PC-3 (cell line): ENCODE results near the gene ASTN2. TPM values are rescaled to one million over a fixed set of nuclear protein-coding genes. Genes with fewer than 3 reads are reported as not detected.

Experiments used
- ATAC-seq: fragments of 200-7000 bp; cut with Tn5 transposase; 2 replicates; pipeline ENCODE4 v1.9.1; 2020; ENCODE audit warnings: mild to moderate bottlenecking, moderate library complexity
- BruUV-seq: library from RNA; stranded (reverse); fragments of 400-500 nt; replicated peaks from 2 replicates; lab custom pipeline; 2021; lab: Mats Ljungman, UMichigan
- CTCF ChIA-PET: fragments of 300-600 bp; sonication (Branson Sonifier 250); formaldehyde crosslinking; loops from one replicate; lab custom pipeline; 2022; ENCODE audit warnings: antibody characterized with exemption; lab: Charles Lee
- POLR2A ChIA-PET: fragments of 300-600 bp; sonication (Branson Sonifier 250); formaldehyde crosslinking; loops from one replicate; lab custom pipeline; 2022; ENCODE audit warnings: antibody characterized with exemption; ENCODE audit not compliant: unreplicated experiment; lab: Charles Lee
- DNase-seq: peaks from one replicate; pipeline ENCODE4 v3.0.0-alpha.2; 2015
- H2AFZ ChIP-seq: fragments of 300-600 bp; sonication (generic); 2 replicates; pipeline ENCODE4 v1.6.0; 2016; ENCODE audit warnings: antibody characterized with exemption, low read length
- H3F3A ChIP-seq: fragments of 300-600 bp; sonication (generic); one replicate; pipeline ENCODE4 v1.6.0; 2017; ENCODE audit warnings: antibody characterized with exemption, low read length, control low read depth, mild to moderate bottlenecking; ENCODE audit not compliant: unreplicated experiment
- H3K27ac ChIP-seq: fragments of 300-600 bp; sonication (generic); 2 replicates; pipeline ENCODE4 v1.5.1; 2016; ENCODE audit warnings: mild to moderate bottlenecking, low read length
- H3K27me3 ChIP-seq: fragments of 300-600 bp; sonication (generic); 2 replicates; pipeline ENCODE4 v1.6.1; 2016; ENCODE audit warnings: low read length, mixed read lengths
- H3K36me3 ChIP-seq: fragments of 300-600 bp; sonication (generic); 2 replicates; pipeline ENCODE4 v1.6.1; 2016; ENCODE audit warnings: low read depth, mixed run types, low read length, mixed read lengths
- H3K4me1 ChIP-seq: fragments of 300-600 bp; sonication (generic); 2 replicates; pipeline ENCODE4 v1.5.1; 2016; ENCODE audit warnings: low read length; ENCODE audit not compliant: insufficient read depth
- H3K4me2 ChIP-seq: fragments of 300-600 bp; sonication (generic); 2 replicates; pipeline ENCODE4 v1.6.0; 2016; ENCODE audit warnings: low read length
- H3K4me3 ChIP-seq: fragments of 300-600 bp; sonication (generic); 2 replicates; pipeline ENCODE4 v1.5.1; 2016; ENCODE audit warnings: mild to moderate bottlenecking, low read length, mixed read lengths
- H3K79me2 ChIP-seq: fragments of 300-600 bp; sonication (generic); 2 replicates; pipeline ENCODE4 v1.6.1; 2017; ENCODE audit warnings: low read length, mixed read lengths
- H3K9ac ChIP-seq: fragments of 300-600 bp; sonication (generic); 2 replicates; pipeline ENCODE4 v1.6.0; 2016; ENCODE audit warnings: mild to moderate bottlenecking, low read length
- H3K9me2 ChIP-seq: fragments of 300-600 bp; sonication (generic); replicated peaks from 2 replicates; pipeline ENCODE4 v1.6.1; 2016; ENCODE audit warnings: mixed run types, low read length, mixed read lengths
- H3K9me3 ChIP-seq: fragments of 300-600 bp; sonication (generic); 2 replicates; pipeline ENCODE4 v1.6.1; 2016; ENCODE audit warnings: low read length, mixed read lengths
- H4K20me1 ChIP-seq: fragments of 300-600 bp; sonication (generic); 2 replicates; pipeline ENCODE4 v1.6.1; 2016; ENCODE audit warnings: low read length, mixed read lengths
- EZH2 ChIP-seq: fragments of 300-600 bp; sonication (generic); IDR thresholded peaks from one replicate; pipeline ENCODE4 v1.6.1; 2017; ENCODE audit warnings: antibody characterized with exemption, mild to moderate bottlenecking, low read length; ENCODE audit not compliant: unreplicated experiment
- EZH2phosphoT487 ChIP-seq: fragments of 300-600 bp; sonication (generic); IDR thresholded peaks from 2 replicates; pipeline ENCODE4 v1.6.1; 2018; ENCODE audit warnings: mild to moderate bottlenecking, antibody characterized with exemption, low read length, borderline replicate concordance
- intact Hi-C: fragments of 100-400 bp; cut with micrococcal nuclease; formaldehyde crosslinking; loops from 2 replicates; pipeline ENCODE4 v1.9.0; 2023
- total RNA-seq: library from RNA; depleted of rRNA; stranded (reverse); fragments of >200 nt; gene quantifications from 2 replicates; pipeline ENCODE4 v1.2.3, GENCODE V29; 2014
- TF ChIP-seq, protein P1 (sequence below): fragments of 300-600 bp; sonication (generic); conservative IDR thresholded peaks from 2 replicates; pipeline ENCODE4 v1.5.1; 2017; ENCODE audit warnings: antibody characterized with exemption, low read depth, mild to moderate bottlenecking, low read length

Gene ASTN2
- total RNA-seq, 1 experiment from 2014 or later: 3.5 TPM

DNA sequence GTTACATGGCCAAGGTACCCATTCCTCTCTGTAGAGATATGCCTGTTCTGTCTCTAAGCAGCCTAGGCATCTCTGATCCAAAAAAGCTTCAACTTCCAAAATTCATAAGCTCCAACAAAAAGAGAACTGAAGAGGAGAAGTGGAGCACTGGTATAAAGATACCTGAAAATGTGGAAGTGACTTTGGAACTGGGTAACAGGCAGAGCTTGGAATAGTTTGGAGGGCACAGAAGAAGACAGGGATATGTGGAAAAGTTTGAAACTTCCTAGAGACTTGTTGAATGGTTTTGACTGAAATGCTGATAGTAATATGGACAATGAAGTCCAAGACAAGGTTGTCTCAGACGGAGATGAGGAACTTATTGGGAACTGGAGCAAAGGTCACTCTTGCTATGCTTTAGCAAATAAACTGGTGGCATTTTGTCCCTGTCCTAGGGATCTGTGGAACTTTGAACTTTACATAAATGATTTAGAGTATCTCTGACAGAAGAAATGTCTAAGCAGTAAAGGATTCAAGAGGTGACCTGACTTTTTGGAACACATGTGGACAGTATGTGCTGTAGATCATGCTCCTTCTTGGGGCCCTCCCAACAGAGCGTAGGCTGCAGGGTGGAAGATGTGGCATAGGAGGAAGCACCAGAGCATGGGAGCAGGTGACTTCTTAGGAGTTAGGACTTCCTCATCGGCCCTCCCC is 889.9 kb downstream of the ASTN2 start:
- Histone ChIP-seq H3K27me3 (no peaks in the 10 kb centered on the region), H3K4me2 (no peak overlapping the region), H3K9ac (no peak overlapping the region), H3K4me1 (no peaks in the 10 kb centered on the region), H4K20me1 (no peaks in the 10 kb centered on the region), H3K79me2 (no peaks in the 10 kb centered on the region), H3F3A (no peaks in the 10 kb centered on the region), H3K4me3 (no peak overlapping the region), H2AFZ (no peak overlapping the region), H3K36me3 (no peaks in the 10 kb centered on the region), H3K9me3 (no peaks in the 10 kb centered on the region), H3K27ac (no peak overlapping the region), H3K9me2 (no peaks in the 10 kb centered on the region)
- POLR2A ChIA-PET: interaction anchor here (0.6 kb wide), 1 partner anchor 644 kb away, joined by 3 read pairs; no protein-coding TSS in a partner anchor
- CTCF ChIA-PET: no interaction called here
- no TSS peak for BruUV-seq
- ATAC-seq (no peak), DNase-seq (no peak)
- intact Hi-C loops: no loop called here
- TF ChIP-seq EZH2phosphoT487: no peak
- TF ChIP-seq EZH2: no peak
- TF ChIP-seq, protein P1, sequence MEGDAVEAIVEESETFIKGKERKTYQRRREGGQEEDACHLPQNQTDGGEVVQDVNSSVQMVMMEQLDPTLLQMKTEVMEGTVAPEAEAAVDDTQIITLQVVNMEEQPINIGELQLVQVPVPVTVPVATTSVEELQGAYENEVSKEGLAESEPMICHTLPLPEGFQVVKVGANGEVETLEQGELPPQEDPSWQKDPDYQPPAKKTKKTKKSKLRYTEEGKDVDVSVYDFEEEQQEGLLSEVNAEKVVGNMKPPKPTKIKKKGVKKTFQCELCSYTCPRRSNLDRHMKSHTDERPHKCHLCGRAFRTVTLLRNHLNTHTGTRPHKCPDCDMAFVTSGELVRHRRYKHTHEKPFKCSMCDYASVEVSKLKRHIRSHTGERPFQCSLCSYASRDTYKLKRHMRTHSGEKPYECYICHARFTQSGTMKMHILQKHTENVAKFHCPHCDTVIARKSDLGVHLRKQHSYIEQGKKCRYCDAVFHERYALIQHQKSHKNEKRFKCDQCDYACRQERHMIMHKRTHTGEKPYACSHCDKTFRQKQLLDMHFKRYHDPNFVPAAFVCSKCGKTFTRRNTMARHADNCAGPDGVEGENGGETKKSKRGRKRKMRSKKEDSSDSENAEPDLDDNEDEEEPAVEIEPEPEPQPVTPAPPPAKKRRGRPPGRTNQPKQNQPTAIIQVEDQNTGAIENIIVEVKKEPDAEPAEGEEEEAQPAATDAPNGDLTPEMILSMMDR: no peak

DNA sequence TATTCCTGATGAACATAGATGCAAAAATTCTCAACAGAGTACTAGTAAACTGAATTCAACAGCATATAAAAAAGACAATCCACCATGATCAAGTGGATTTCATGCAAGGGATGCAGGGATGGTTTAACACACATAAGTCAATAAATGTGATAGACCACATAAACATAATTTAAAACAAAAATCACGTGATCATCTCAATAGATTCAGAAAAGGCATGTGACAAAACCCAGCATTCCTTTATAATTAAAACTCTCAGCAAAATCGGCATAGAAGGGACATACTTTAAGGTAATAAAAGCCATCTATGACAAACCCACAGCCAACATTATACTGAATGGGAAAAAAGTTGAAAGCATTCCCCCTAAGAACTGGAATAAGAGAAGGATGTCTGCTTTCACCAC is 894.6 kb downstream of the ASTN2 start:
- CTCF ChIA-PET: no interaction called here
- Histone ChIP-seq H3K27ac (no peak overlapping the region), H3K4me1 (no peaks in the 10 kb centered on the region), H3K36me3 (no peaks in the 10 kb centered on the region), H2AFZ (no peak overlapping the region), H3K9me3 (no peaks in the 10 kb centered on the region), H3K9me2 (no peaks in the 10 kb centered on the region), H4K20me1 (no peaks in the 10 kb centered on the region), H3K9ac (no peak overlapping the region), H3K4me3 (no peak overlapping the region), H3K27me3 (no peaks in the 10 kb centered on the region), H3F3A (no peaks in the 10 kb centered on the region), H3K4me2 (no peak overlapping the region), H3K79me2 (no peaks in the 10 kb centered on the region)
- intact Hi-C loops: no loop called here
- no TSS peak for BruUV-seq
- POLR2A ChIA-PET: no interaction called here
- TF ChIP-seq, protein P1: no peak
- TF ChIP-seq EZH2 (no peak), EZH2phosphoT487 (no peak)
- no peak for DNase-seq
- no peak for ATAC-seq

DNA sequence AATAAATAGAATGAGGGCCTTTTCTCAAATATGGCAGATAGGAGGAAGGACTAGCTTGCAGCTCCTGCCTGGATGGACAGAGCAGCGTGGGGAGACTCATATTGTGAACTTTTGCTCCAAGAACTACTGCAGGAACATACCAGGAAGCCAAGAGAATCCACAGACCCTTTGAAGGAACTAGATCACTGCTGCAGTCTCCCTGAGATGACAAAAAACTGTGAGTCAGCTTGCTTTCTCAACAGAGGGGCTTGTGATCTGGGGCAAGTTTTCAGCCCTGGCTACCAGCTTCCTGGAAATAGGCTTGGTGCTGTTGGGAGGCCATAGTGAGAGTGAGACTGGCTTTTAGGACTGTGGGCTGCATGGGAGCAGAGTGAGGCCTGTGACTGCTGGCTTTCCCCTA is 898.4 kb downstream of the ASTN2 start:
- H3F3A ChIP-seq: no peaks in the 10 kb centered on the region
- intact Hi-C loops: no loop called here
- no peaks in the 10 kb centered on the region for H3K36me3 ChIP-seq
- BruUV-seq: no TSS peak
- no peaks in the 10 kb centered on the region for H3K4me1 ChIP-seq
- H3K9me2 ChIP-seq: no peaks in the 10 kb centered on the region
- H3K9me3 ChIP-seq: no peaks in the 10 kb centered on the region
- H2AFZ ChIP-seq: no peak overlapping the region
- H3K4me3 ChIP-seq: no peak overlapping the region
- H3K9ac ChIP-seq: no peak overlapping the region
- POLR2A ChIA-PET: no interaction called here
- no peaks in the 10 kb centered on the region for H4K20me1 ChIP-seq
- TF ChIP-seq EZH2 (no peak), EZH2phosphoT487 (no peak)
- TF ChIP-seq, protein P1: no peak
- H3K4me2 ChIP-seq: no peak overlapping the region
- H3K27ac ChIP-seq: no peak overlapping the region
- CTCF ChIA-PET: no interaction called here
- ATAC-seq (no peak), DNase-seq (no peak)
- no peaks in the 10 kb centered on the region for H3K79me2 ChIP-seq
- no peaks in the 10 kb centered on the region for H3K27me3 ChIP-seq
